GM19193 (cell line): ENCODE data around the gene ASPA.

Source experiments
- POLR2A ChIP-seq: IDR thresholded peaks from 4 replicates; pipeline ENCODE4 v1.6.1; 2011; ENCODE audit not compliant: insufficient read depth, insufficient read length; ENCODE audit errors: extremely low read depth

The ASPA gene

GRCh38 chr17:3475812-3476610 lies at the start of gene ASPA:
ASPA (plus strand) TSS chr17:3475997; CDS start chr17:3476160, 163 bp downstream.
- no peak for TF ChIP-seq POLR2A

GRCh38 chr17:3433741-3434140 lies 42.1 kb upstream of the ASPA start, which contains the start of gene OR1E2:
OR1E2 (minus strand) TSS chr17:3433841; CDS start chr17:3433841, 0 bp downstream.
- TF ChIP-seq POLR2A = no peak

GRCh38 chr17:3438368-3438767 lies 37.4 kb upstream of the ASPA start:
- TF ChIP-seq POLR2A = no peak

GRCh38 chr17:3440451-3440850 lies 35.3 kb upstream of the ASPA start:
- no peak for TF ChIP-seq POLR2A

GRCh38 chr17:3447625-3448024 lies 28.2 kb upstream of the ASPA start:
- no peak for TF ChIP-seq POLR2A

- TF ChIP-seq POLR2A = no peak
These were observed 27.6 kb upstream of the ASPA start for GRCh38 chr17:3448059-3448665.

GRCh38 chr17:3469529-3469928 lies 6.3 kb upstream of the ASPA start:
- TF ChIP-seq POLR2A = no peak

GRCh38 chr17:3471599-3471998 lies 4.2 kb upstream of the ASPA start, which contains the start of gene SPATA22:
SPATA22 (minus strand) TSS chr17:3471819; CDS start chr17:3469325, 2,494 bp downstream.
- TF ChIP-seq POLR2A = no peak

GRCh38 chr17:3472137-3472536 lies 3.7 kb upstream of the ASPA start:
- TF ChIP-seq POLR2A = no peak

GRCh38 chr17:3474212-3474611 lies 1.6 kb upstream of the ASPA start:
- TF ChIP-seq POLR2A = no peak

- TF ChIP-seq POLR2A = no peak
These were observed 529 bp upstream of the ASPA start for GRCh38 chr17:3475251-3475685.

GRCh38 chr17:3479988-3480387 lies 4.2 kb downstream of the ASPA start:
- no peak for TF ChIP-seq POLR2A

- no peak for TF ChIP-seq POLR2A
These were observed 7.1 kb downstream of the ASPA start for GRCh38 chr17:3482852-3483251.

- TF ChIP-seq POLR2A = no peak
These were observed 9.8 kb downstream of the ASPA start for GRCh38 chr17:3485481-3486068.

- no peak for TF ChIP-seq POLR2A
These were observed 21.3 kb downstream of the ASPA start for GRCh38 chr17:3497101-3497500.

GRCh38 chr17:3501344-3501743 lies 25.5 kb downstream of the ASPA start:
- no peak for TF ChIP-seq POLR2A

GRCh38 chr17:3502466-3502865 lies 26.7 kb downstream of the ASPA start:
- TF ChIP-seq POLR2A = no peak

GRCh38 chr17:3503285-3503684 lies 27.5 kb downstream of the ASPA start:
- no peak for TF ChIP-seq POLR2A
